Retina (tissue), 1 donor: ENCODE measurements around the gene D2HGDH.
"Not testable (repeated sequence)": the region's sequence is repeated elsewhere in the genome, so short reads cannot be mapped to it uniquely, and the experiment has no call there.

Experiments used
- DNase-seq: peaks from one replicate; pipeline ENCODE4 v3.0.0-alpha.2; 2016

Gene D2HGDH

DNA sequence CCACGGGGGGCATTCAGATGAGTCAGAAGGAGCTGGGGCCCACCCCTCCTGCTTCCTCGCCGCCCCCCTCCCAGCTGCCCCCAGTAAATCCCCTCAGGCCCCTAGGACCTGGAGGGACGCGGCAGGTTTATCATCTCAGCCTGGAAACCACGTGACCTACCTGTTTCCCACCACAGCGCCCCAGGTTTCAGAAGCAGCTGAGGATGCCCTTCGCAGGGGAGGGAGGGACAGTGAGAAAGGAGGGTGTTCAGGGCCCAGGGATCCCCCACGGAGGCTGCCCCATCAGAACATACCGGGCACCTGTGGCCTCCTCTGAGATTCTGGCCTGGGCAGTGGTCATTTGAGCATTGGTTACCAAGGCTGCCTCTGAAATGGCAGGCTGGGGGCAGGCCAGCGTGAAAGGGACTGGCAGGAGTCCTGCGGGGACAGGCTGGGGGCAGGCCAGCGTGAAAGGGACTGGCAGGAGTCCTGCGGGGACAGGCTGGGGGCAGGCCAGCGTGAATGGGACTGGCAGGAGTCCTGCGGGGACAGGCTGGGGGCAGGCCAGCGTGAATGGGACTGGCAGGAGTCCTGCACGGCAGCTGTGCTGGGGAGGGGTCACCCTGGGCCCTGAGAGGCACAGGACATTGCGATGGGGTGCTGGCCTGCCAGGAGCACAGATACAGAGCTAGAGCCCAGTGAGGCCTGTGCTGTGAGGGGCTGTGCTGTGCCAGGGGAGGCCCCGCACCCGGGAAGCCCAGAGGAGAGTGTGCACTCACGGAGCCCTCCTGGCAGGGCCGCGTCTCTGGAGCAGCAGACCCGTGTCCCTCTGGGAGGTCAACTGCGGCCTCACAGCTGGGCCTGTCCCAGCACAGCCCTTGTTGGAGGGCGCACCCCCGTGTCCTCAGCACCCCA lies 76.1 kb downstream of the D2HGDH start:
- no peak for DNase-seq

DNA sequence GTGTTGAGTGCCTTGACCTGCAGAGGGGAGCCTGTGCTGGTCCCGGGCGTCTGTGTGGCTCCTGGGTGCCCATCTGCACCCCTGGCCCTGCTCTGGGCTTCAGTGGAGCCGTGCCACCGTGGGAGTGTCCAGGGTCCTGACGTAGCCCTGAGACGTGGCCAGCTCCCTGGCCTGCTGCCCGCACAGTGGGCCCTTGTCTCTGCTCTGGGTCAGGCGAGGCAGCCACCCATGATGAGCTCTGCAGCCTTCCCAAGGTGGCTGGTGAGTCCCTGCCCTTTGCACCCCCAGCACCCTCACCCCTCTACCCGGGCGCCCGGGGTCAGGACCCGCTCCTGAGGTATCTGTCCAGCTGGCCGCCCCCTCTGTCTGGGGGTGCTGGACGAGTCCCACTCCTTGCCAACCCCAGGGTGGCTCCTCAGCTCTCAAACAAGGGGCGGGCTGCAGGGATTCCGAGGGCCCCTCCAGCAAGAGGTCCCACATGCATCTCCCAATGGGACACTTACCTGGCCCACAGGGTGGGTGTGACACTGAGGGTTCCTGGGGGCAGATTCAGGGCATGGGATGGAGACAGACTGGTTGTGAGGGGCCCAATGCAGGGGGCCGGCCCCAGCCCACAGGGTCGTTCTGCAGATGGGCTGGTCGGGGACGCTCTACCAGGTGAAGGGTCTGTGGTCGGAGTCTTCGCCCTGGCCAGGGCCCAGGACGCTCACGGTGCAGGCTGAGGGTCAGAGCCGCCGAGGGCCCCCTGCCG lies 76.9 kb downstream of the D2HGDH start:
- DNase-seq: no peak

GRCh38 chr2:241811952-241812729 lies 77.7 kb downstream of the D2HGDH start:
- no peak for DNase-seq

DNA sequence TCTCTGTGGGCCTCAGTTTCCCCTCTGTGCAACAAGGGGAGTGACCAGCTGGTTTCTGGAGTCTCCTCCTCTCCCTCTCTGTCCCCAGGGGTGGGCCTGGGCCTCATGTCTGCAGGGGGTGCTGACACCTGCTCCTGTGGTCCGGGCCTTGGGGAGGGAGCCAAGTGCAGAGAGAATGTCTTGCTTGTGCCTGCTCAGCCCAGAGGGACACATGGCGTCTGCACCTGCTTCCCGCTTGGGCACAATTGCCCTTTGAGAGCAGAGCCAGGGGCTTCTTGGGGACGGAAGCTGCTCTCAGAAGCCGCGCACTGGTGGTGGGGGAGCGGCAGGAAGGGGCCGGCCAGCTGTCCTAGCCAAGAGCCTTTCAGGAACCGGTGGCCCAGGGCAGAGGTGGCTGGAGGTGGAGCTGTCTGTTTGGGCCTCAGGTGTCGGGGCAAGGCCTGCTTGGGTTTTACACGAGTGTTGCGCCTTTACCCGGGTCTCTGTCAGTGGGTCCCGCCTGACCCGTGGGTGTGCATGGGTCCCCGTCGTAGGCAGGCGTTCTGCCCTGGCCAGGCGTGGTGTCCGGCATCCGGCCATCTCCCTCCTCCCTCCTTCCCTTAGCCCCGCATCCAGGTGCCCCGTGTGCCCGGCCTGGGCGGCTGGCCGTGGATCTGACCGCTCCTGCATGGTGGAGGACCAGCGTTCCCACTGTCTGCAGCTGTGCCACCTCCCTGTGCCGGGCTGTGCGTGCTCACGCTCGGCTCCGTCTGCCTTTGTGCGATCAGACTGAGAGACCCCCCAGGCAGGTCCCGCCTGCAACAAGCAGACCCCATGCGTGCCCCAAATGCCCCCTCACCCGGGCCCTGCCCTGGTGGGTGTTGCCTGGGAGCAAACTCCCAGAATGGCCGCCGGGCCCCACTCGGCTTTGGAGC lies 78.6 kb downstream of the D2HGDH start:
- DNase-seq: no peak

DNA sequence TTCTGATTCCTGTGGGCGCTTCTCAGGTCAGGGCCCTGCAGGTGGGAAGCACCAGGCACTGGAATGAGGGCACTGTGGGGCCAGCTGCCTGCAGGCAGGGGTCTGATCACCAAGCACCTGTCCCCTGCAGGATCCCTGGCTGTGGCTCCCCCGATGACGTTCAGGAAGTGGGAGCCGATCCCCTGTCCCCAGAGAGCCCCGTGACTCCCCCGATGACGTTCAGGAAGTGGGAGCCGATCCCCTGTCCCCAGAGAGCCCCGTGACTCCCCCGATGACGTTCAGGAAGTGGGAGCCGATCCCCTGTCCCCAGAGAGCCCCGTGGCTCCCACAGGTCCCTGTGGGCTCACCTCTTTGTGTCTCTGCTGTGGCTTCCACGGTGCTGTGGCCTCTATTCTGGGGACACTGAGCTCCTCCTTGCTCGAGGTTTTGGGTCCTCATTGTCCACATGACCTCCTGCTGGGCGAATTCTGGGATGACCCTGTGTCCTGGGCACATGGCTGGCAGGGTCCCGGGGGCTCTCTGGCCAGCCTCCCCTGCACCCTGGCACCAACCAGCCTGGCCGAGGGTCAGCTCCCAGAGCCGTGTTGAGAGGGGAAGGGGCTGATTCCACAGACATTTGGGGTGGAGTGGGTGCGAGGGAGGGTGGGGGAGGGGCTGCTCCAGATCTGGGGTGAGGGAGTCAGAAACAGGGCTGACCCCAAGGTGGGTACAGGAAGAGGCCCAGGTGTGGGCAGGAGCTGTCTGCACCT lies 79.4 kb downstream of the D2HGDH start:
- DNase-seq: no peak

DNA sequence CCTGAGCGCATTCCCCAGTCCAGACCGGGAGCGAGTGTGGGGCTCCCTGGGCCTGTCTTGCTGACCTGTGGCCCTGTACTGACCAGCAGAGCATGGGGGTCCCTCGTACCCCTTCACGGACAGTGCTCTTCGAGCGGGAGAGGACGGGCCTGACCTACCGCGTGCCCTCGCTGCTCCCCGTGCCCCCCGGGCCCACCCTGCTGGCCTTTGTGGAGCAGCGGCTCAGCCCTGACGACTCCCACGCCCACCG lies 79.9 kb downstream of the D2HGDH start:
- DNase-seq: no peak

- no peak for DNase-seq
Observed at GRCh38 chr2:241814643-241815476, 80.4 kb downstream of the D2HGDH start.

GRCh38 chr2:241815477-241816430 lies 81.3 kb downstream of the D2HGDH start:
- no peak for DNase-seq

DNA sequence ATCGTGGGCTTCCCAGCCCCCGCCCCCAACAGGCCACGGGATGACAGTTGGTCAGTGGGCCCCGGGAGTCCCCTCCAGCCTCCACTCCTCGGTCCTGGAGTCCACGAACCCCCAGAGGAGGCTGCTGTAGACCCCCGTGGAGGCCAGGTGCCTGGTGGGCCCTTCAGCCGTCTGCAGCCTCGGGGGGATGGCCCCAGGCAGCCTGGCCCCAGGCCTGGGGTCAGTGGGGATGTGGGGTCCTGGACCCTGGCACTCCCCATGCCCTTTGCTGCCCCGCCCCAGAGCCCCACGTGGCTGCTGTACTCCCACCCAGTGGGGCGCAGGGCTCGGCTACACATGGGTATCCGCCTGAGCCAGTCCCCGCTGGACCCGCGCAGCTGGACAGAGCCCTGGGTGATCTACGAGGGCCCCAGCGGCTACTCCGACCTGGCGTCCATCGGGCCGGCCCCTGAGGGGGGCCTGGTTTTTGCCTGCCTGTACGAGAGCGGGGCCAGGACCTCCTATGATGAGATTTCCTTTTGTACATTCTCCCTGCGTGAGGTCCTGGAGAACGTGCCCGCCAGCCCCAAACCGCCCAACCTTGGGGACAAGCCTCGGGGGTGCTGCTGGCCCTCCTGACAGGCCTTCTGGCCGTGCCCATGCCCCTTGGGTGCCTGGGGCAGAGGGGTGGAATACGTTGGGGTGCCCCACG lies 82.1 kb downstream of the D2HGDH start:
- DNase-seq: no peak

GRCh38 chr2:241817126-241817820 lies 82.8 kb downstream of the D2HGDH start:
- DNase-seq: no peak

DNA sequence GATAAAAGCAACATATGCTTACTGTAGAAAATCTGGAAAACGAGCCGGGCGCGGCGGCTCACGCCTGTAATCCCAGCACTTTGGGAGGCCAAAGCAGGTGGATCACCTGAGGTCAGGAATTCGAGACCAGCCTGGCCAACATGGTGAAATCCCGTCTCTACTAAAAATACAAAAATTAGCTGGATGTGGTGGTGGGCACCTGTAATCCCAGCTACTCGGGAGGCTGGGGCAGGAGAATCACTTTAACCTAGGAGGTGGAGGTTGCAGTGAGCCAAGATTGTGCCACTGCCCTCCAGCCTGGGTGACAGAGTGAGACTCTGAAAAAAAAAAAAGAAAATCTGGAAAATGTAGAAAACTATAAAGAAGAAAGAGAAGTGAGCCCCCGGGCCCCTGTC lies 83.4 kb downstream of the D2HGDH start:
- DNase-seq: not testable (repeated sequence)
